GM21423 (cell line): ENCODE measurements around the gene SORCS2.

Source experiments
- ATAC-seq: cut with Tn5 transposase; IDR thresholded peaks from one replicate; pipeline ENCODE4 v1.9.1; 2021; ENCODE audit warnings: mild to moderate bottlenecking, moderate library complexity; ENCODE audit not compliant: unreplicated experiment

Gene SORCS2

GRCh38 chr4:7638489-7638888, 446.2 kb downstream of the SORCS2 start:
- no peak for ATAC-seq

DNA sequence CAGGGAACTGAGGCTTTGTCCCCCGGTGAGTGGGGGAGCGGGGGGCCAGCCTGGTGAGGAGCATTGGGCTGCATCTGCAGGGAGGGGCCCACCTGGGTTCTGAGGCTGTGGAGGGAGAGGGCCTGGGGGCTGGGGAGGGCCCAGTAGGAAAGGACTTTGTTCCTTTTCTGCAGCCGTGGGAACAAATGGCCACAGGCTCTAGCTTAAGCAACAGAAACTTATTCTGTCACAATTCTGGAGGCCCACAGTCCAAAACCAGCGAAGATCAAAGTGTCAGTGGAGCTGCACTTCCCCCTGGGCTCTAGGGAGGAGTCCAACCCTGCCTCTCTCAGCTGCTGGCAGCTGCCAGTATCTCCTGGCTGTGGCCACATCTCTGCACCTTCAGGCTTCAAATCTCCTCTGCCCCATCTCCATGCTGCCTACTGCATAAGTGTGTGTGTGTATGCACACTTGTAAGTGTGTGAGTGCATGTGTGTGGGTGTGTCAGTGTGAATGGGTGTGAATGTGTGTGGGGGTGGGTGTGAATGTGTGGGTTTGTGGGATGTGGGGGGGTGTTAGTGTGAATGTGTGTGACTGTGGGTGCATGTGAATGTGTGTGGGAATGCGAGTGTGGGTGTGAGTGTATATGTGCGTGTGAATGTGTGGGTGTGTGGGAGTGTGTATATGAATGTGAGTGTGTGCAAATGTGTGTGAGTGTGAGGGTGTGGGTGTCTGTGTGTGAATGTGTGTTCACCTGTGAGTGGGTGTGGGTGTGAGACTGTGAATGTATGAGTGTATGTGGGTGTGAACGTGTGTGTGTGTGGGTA, 446.8 kb downstream of the SORCS2 start:
- no peak for ATAC-seq

- no peak for ATAC-seq
Observed at GRCh38 chr4:7640136-7640535, 447.8 kb downstream of the SORCS2 start.

DNA sequence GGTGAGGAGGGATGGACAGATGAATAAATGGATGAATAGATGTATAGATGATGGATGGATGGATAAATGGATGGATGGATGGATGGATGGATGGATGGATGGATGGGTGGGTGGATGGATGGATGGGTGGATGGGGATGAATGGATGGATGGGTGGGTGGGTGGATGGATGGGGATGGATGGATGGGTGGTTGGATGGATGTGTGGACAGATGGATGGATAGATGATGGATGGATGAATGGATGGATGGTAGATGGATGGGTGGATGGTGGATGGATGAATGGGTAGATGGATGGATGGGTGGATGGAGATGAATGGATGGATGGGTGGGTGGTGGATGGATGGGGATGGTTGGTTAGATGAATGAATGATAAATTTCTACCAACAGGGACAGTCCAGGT, 449.4 kb downstream of the SORCS2 start:
- no peak for ATAC-seq

DNA sequence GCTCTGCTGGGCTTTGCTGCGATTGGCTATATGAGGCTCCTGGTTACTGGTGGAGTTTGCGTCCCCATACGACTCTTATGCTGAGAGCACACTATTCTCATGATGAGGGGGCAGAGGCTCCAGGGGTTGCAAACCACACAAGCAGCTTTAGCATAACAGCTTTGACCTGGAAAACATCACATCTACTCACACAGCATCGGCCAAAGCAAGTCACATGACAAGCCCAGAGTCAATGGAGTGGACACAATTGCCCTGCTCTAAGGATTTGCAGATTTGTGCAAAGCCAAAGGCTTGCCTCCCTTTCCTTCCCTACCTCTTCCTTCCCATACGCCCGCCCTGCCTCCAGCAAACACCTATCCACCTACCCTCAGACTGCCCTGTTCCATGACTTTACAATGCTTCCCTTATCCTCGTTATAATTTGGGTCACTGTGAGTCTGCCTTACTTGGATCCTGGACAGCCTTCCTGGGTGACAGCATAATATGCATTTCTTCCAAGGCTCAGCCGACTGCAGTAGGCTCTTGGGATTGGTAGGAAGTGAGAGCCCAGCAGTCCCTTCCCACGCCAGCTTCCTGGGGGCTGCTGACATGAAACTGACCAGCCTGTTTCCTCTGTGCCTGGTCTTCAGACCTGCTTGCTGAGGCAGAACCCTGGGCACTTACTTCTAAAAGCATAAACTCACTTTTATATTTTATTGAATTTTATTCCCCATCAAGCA, 450.6 kb downstream of the SORCS2 start:
- no peak for ATAC-seq

DNA sequence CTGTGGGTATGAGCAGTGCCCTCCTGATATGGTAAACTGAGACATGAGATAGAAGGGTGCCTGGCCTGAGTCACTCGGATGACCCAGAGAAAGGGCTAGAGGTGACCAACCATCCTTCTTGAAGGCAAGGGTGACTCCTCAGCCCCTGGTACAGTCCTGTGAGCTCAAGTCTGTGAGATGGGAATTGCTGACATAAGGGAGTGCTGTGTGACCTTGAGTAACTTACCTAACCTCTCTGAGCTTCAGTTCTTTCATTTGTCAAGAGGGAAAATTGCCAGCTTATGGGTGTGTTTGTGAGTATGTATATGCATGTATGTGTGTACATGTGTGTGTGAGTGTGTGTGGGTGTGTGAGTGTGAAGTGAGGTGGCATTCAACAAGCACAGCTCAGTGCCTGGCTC, 452.8 kb downstream of the SORCS2 start:
- ATAC-seq: no peak

DNA sequence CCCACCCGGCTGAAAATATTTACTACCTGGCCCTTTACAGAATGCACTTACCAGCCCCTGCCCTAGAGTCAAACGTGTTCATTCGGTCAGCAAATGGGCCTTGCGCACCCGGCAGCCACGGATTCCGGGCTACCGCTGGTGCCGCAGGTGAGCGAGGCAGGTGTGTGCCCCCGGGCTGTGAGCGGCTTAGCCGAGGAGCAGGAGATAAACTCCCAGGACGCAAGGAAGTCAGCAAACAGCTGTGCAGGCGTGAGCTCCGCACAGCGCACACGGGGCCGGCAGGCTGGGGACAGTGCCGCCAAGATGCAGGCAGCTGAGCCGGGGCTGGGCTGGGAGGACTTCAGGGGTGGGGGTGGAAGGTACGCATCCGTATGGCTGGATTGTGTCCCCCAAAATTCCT, 453.6 kb downstream of the SORCS2 start:
- no peak for ATAC-seq

- ATAC-seq: no peak
Observed at GRCh38 chr4:7646384-7647061, 454.2 kb downstream of the SORCS2 start.

- ATAC-seq: no peak
Observed at GRCh38 chr4:7647186-7647585, 454.8 kb downstream of the SORCS2 start.

DNA sequence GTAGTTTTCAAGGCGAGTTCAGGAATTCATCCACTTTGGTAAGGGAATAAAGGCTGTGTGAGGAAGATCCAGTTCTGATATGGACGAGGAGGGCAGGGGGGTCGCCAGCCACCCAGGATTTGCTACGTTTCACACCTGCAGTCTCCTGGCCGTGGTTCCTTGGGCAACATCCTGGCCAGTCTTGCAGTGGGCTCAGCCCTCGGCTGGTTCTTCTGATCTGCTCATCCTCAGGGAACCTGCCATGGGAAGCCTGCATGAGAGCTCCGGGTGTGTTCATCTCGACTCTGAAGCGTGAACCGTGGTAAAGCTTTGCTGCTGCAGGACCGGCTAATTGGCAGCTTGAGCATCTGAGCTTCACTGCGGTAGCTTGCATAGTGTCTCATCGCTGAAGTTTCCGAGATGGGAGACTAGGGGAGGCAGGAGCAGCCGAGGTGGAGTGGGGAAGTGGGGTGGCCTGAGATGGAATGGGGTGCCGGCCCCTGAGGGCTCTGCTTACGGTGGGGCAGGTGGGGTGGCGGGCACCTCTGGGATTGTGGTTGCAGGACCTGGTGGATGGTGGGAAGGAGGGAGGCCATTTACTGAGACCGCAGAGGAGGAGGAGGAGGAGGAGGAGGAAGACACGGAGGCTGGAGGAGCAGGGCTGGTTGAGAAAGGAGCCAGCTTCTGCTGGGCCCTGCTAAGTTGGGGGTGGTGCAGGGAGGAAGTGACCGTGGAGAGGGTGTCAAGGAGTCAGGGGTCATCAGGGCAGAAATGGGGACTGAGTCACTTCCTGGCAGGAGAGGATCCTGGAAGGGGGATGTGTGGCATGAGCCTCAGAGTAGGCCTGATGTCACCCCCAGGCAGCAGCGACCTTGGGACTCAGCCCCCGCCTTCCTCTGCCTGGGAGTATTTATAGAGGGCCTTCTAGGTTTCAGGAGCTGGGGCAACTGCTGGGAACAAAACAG, 455.5 kb downstream of the SORCS2 start:
- ATAC-seq: no peak

GRCh38 chr4:7648544-7649395, 456.4 kb downstream of the SORCS2 start:
- no peak for ATAC-seq

DNA sequence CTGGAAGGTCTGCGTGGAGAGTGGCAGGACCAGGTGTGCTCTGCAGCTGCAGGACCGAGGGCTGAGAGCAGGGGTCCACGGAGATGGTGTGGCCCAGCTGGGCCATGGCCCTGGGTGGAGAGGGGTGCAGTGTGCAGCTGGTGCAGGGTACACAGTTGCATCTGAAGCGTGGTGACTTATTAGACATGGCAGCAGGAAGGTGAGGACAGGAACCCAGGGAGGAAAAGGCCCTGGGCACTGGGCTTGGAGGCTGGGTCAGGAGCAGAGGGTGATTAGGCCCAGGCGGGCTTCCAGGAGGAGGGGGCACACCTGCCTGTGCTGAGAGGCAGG, 457.0 kb downstream of the SORCS2 start:
- no peak for ATAC-seq

DNA sequence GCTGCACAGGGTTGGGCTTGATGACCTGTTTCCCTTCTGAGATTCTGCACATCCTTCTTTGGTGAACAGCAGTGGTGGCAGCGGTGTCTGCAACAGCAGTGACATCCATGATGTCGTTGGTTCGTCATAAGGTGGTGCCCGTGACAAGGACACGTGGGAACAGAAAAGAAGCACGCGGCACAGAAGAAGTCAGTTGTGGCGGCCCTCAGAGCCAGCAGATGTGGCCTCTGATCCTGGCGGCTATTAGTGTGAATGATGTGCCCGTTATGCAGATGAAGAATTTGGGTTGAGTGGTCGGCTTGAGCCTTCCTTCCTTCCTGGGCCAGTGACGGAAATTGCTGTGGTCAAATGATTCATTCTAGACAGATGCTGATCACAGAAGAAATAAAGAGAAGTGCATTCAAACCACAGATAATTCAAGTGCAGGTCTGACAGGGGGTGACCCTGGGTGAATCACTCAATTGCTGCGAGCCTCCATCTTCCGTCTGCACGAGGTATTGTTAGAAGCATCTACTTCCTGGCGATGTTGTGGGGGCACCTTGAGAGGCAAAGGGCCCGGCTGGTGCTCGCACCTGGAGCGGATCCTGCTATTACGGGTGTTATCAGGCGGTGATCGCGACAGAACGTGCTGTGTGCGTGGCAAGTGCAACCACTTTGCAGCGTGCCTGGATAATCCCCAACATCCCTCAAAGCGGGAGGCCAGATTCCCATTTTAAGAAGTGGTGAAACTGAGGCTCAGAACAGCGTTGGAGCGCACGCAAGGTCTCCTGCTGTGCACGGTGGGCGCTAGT, 457.6 kb downstream of the SORCS2 start:
- ATAC-seq: no peak

DNA sequence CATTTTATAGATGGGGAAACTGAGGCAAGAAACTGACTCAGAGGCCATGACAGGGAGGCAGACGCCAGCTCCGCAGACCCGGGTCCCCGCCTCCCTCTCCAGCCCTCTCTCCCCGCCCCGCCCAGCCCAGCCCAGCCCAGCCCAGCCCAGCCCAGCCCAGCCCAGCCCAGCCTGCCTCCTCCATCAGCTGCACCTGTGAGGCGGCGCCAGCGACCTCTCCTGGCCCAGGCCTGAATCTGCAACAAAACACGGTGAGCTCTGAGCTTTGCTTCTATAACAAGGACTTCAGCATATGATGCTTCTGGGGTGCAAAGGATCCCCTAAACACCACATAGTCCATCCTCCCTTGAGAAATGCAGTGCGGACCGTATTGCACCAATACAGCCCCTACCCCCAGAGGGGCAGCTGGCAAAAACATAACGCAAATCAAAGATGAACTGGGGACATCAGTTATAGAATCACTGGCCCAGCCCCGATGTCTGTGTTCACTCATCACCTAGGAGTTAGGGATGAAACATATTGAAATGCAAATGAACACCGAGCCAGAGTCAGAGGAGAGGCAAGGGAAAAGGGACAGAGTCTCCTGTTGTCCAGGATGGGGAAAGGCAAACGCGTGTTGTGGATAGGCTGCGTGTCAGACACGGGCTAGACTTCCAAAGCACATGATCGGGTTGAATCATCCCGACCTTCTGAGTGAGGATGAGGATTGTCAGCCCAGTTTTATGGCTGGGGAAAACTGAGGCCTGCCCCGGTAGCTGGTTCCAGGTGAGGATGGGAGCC, 458.5 kb downstream of the SORCS2 start:
- no peak for ATAC-seq

DNA sequence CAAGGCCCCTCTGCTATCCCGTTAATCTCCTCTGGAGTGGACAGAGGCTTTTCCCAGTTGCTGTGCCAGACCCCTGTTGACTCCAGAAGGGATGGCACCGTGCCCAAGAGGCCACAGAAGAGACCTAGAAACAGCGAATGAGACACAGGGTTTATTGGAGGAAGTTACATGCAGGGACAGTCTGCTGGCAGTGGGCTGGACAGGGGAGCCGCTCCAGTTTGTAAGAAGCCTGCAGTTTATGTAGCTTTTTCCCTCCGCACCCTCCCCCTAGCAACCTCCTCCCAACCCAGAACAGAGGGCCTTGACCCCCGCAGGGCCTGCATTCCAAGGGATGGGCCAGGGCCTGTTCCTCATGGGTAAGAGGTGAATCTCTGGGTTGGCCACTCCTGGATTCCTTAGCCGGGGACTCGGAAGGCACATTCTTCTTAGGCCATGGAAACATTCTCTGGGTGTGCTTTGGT, 459.2 kb downstream of the SORCS2 start:
- no peak for ATAC-seq

- no peak for ATAC-seq
Observed at GRCh38 chr4:7652006-7652405, 459.7 kb downstream of the SORCS2 start.

GRCh38 chr4:7652451-7652881, 460.1 kb downstream of the SORCS2 start:
- no peak for ATAC-seq

DNA sequence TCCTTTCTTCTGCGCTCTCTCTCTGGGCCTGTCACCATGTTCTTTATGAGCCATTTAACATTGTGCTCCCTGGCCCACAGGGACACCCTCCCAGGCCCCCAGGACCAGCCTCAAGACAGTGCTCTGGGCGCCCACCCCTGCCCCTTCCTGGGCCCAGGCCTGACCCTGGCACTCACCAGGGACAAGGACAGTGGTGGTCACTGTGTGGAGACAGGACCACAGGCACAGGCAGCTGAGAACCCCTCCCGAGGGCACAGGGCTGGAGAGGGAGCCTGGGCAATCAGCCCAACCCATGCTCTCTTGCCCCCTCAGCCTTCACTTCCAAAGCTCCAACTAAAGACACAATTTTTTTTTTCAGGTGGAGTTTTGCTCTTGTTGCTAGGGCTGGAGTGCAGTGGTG, 460.6 kb downstream of the SORCS2 start:
- ATAC-seq: no peak
